Upper lobe of left lung (tissue), 4 donors: Measurements from ENCODE around the gene TSPAN12.

Source experiments
- POLR2A ChIP-seq, 4 donors: fragments of 450-650 bp; IDR thresholded peaks; one replicate each; pipeline ENCODE4 v1.5.1; 2016 to 2017; ENCODE audit warnings: antibody characterized with exemption in 4 of 4, mild to moderate bottlenecking in 2 of 4
- POLR2AphosphoS5 ChIP-seq, 2 donors: sonication (generic); formaldehyde crosslinking; IDR thresholded peaks; one replicate each; pipeline ENCODE4 v1.5.1; 2017; ENCODE audit warnings: antibody characterized with exemption in 2 of 2
- TF ChIP-seq, protein P1 (sequence below), 6 experiments: fragments of 450-650 bp in 4 of 6; fragments of 200-600 bp in 2 of 6; sonication (generic) in 2 of 6; IDR thresholded peaks; one replicate each; pipeline ENCODE4 v1.5.1; 2016 to 2019; ENCODE audit warnings: antibody characterized with exemption in 6 of 6

DNA sequence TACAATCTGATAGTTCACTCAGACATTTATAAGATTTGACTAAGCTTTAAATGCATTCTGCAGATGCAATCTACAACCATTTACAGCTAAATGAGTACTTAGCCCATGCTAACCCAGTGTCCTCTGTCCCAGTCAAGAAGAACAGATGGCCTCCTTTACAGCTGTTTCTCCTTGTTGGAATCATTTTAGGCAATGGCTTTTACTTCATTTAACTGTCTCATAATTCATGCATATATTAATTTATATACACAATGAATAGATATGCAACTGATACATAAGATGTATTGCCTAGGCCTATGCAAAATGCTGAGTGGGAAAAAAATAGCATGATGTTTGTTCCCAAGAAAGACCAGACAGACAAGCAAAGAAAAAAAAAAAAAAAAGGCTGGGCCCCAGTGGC, 82.2 kb downstream of the TSPAN12 start:
- TF ChIP-seq, protein P1, sequence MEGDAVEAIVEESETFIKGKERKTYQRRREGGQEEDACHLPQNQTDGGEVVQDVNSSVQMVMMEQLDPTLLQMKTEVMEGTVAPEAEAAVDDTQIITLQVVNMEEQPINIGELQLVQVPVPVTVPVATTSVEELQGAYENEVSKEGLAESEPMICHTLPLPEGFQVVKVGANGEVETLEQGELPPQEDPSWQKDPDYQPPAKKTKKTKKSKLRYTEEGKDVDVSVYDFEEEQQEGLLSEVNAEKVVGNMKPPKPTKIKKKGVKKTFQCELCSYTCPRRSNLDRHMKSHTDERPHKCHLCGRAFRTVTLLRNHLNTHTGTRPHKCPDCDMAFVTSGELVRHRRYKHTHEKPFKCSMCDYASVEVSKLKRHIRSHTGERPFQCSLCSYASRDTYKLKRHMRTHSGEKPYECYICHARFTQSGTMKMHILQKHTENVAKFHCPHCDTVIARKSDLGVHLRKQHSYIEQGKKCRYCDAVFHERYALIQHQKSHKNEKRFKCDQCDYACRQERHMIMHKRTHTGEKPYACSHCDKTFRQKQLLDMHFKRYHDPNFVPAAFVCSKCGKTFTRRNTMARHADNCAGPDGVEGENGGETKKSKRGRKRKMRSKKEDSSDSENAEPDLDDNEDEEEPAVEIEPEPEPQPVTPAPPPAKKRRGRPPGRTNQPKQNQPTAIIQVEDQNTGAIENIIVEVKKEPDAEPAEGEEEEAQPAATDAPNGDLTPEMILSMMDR (IDR thresholded peaks at IDR 0.05) = no peak
- no peak for TF ChIP-seq POLR2A (IDR thresholded peaks at IDR 0.05)
- TF ChIP-seq POLR2AphosphoS5 (IDR thresholded peaks at IDR 0.05) = no peak
